Testis (tissue), 3 donors: ENCODE measurements around the gene SRGAP1. TPM values are rescaled to one million over a fixed set of nuclear protein-coding genes. Genes with fewer than 3 reads are reported as not detected.

Source experiments
- DNase-seq: peaks from one replicate; pipeline ENCODE4 v3.0.0-alpha.2; 2019
- H3K27ac ChIP-seq, 2 donors: fragments of 200-600 bp; sonication (generic); one replicate each; pipeline ENCODE4 v1.5.1; 2019
- H3K27me3 ChIP-seq: fragments of 200-600 bp; sonication (generic); one replicate; pipeline ENCODE4 v1.5.1; 2019
- H3K36me3 ChIP-seq: fragments of 200-600 bp; sonication (generic); one replicate; pipeline ENCODE4 v1.5.1; 2017; ENCODE audit warnings: low read depth; ENCODE audit errors: missing control alignments
- H3K4me1 ChIP-seq: fragments of 200-600 bp; sonication (generic); one replicate; pipeline ENCODE4 v1.5.1; 2019
- H3K4me3 ChIP-seq, 2 donors: fragments of 200-600 bp; sonication (generic); one replicate each; pipeline ENCODE4 v1.5.1; 2017 to 2019
- H3K9me3 ChIP-seq: fragments of 200-600 bp; sonication (generic); one replicate; pipeline ENCODE4 v1.5.1; 2017
- POLR2A ChIP-seq: fragments of 450-650 bp; IDR thresholded peaks from one replicate; pipeline ENCODE4 v1.6.1; 2017; ENCODE audit warnings: antibody characterized with exemption, mild to moderate bottlenecking, moderate library complexity
- WGBS, 2 donors: methylation state at CpG; one replicate each; pipeline ENCODE4 v1.1.5; 2018; 5-methylcytosine and 5-hydroxymethylcytosine counted together
- intact Hi-C: fragments of 100-400 bp; cut with DNase I; formaldehyde crosslinking; loops from one replicate; pipeline ENCODE4 v1.15.1; 2023; ENCODE audit warnings: low total_unique reads
- polyA plus RNA-seq: library from polyadenylated mRNA; stranded (reverse); fragments of 350-450 nt; fragmentation: Illumina TruSeq; extraction: RNeasy Lipid Tissue Mini Kit (QIAGEN cat#74804); gene quantifications from one replicate; pipeline ENCODE4 v1.2.3, GENCODE V29; 2014; ENCODE audit warnings: low read depth, low replicate concordance; ENCODE audit not compliant: insufficient read depth
- total RNA-seq, 2 donors: library from RNA; depleted of rRNA; stranded (reverse); fragments of >200 nt; gene quantifications; one replicate each; pipeline ENCODE4 v1.2.3, GENCODE V29; 2016
- TF ChIP-seq, protein P1 (sequence below), 3 experiments: fragments of 450-650 bp in 2 of 3; fragments of 200-600 bp in 1 of 3; sonication (generic) in 1 of 3; IDR thresholded peaks; one replicate each; pipeline ENCODE4 v1.5.1; 2016 to 2019; ENCODE audit warnings: antibody characterized with exemption in 3 of 3, mild to moderate bottlenecking in 2 of 3, moderate library complexity in 1 of 3

Gene SRGAP1
- total and polyA plus RNA-seq, 3 donors from 2014 or later = 9.4 to 47.2 (median 26.9) TPM

DNA sequence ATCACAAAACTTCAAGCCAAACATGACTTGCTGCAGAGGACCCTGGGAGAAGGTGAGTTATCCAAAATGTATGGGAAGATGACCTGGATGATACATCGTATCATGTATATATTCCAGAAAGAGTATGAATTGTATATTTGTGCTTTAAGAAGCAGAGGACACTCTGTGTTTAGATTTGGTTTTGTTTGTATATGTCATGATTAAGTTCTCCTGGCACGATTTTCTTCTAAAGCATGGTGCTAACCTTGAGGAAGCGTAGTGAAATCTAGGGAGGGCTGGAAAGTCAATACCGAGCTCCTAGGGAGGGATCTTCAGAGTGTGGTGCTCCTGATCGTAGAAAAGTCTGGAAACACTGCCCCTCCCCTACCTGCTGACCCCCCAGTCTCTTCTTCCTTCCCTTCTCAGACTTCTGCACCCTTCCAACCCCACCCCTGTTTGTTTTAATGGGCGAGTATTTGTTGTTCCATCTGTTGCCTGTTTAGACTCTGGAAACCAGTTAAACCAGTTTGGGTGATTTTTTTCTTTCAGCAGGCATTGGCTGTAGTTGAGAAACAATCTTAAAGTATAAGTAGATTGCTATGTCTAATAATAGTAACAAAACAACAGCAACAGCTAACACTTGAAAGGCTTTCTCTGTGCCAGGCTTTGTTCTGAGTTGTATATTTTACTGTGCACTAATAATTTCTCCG is 236.0 kb downstream of the SRGAP1 start:
- TF ChIP-seq, protein P1, sequence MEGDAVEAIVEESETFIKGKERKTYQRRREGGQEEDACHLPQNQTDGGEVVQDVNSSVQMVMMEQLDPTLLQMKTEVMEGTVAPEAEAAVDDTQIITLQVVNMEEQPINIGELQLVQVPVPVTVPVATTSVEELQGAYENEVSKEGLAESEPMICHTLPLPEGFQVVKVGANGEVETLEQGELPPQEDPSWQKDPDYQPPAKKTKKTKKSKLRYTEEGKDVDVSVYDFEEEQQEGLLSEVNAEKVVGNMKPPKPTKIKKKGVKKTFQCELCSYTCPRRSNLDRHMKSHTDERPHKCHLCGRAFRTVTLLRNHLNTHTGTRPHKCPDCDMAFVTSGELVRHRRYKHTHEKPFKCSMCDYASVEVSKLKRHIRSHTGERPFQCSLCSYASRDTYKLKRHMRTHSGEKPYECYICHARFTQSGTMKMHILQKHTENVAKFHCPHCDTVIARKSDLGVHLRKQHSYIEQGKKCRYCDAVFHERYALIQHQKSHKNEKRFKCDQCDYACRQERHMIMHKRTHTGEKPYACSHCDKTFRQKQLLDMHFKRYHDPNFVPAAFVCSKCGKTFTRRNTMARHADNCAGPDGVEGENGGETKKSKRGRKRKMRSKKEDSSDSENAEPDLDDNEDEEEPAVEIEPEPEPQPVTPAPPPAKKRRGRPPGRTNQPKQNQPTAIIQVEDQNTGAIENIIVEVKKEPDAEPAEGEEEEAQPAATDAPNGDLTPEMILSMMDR (IDR thresholded peaks at IDR 0.05) = no peak
- no peak for TF ChIP-seq POLR2A
- H3K4me3 ChIP-seq = no peak overlapping the region
- H3K4me1 ChIP-seq = peaks cover 5% of the 10 kb centered on the region
- no peaks in the 10 kb centered on the region for H3K27me3 ChIP-seq
- intact Hi-C loops = no loop called here
- no peaks in the 10 kb centered on the region for H3K9me3 ChIP-seq
- no peak for DNase-seq
- H3K27ac ChIP-seq = no peak overlapping the region
- H3K36me3 ChIP-seq = no peaks in the 10 kb centered on the region
- 64 to 65% methylated on average over 7 of the region's 7 CpGs for WGBS, 2 donors

DNA sequence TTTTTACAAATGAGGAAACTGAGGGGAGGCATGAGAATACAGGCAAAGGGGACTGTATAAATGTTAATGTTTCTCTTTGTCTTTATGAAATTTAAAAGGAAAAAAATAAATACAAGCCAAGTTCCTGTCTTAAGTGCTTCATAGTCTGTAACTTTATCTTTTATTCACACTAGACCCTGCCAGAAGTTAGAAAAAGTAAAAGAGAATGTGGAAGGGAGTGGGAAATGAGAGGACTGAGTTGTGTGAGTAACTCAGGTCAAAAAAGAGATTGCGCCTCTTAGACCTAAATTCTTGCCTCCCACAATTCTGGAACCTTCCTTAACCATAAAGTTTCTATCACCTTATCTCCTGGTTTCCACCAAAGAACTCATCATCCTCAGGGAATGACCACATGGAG is 236.5 kb downstream of the SRGAP1 start:
- no peak overlapping the region for H3K4me3 ChIP-seq
- TF ChIP-seq, protein P1 (IDR thresholded peaks at IDR 0.05) = no peak
- TF ChIP-seq POLR2A = no peak
- H3K27me3 ChIP-seq = no peaks in the 10 kb centered on the region
- H3K36me3 ChIP-seq = no peaks in the 10 kb centered on the region
- no peak for DNase-seq
- peaks cover 5% of the 10 kb centered on the region for H3K4me1 ChIP-seq
- WGBS, 2 donors = 77 to 82% methylated on average over 1 of the region's 1 CpG
- H3K27ac ChIP-seq = no peak overlapping the region
- H3K9me3 ChIP-seq = no peaks in the 10 kb centered on the region
- intact Hi-C loops = no loop called here

DNA sequence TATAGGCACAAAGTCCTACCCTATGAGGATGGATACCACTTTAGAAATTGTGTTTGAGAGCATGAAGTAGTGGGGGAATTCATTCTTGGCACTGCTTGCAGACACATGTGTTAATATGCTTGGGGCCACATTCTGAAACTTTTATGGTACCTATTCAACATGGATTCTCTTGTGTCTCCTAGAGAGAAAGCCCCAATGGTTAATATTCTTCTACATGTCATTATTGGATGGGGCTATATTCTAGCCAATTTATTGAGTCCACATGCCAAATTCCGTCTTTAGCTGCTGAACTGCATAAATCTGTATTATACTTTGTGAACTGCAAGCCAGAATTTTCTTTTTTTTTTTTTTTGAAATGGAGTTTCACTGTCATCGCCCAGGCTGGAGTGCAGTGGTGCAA is 237.6 kb downstream of the SRGAP1 start:
- peak overlapping the region in 1 of 2 donors; percentile 42 for H3K27ac ChIP-seq
- H3K9me3 ChIP-seq = no peaks in the 10 kb centered on the region
- H3K36me3 ChIP-seq = no peaks in the 10 kb centered on the region
- no peaks in the 10 kb centered on the region for H3K27me3 ChIP-seq
- intact Hi-C loops = no loop called here
- peaks cover 5% of the 10 kb centered on the region for H3K4me1 ChIP-seq
- TF ChIP-seq, protein P1 (IDR thresholded peaks at IDR 0.05) = no peak
- no peak for TF ChIP-seq POLR2A
- no peak for DNase-seq
- WGBS, 2 donors = 79 to 85% methylated on average over 2 of the region's 2 CpGs
- no peak overlapping the region for H3K4me3 ChIP-seq

DNA sequence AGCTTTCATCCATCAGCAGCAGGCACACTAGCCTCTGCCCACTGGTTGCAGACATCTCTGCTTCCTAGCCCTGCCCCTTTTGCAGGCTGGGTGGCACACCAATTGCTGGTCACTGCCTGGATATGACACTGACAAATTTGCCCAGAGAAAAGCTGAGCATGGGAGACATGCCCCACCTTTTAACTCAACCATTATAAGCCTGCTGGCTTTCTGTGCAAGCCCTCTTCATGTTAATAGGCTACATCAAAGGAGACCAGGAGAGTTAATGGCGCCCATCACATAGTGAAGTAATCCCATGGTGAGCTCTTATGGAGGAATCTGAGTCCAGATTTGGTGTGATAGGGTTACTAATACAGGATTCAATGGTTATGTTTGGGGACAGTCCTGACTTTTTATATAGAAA is 238.4 kb downstream of the SRGAP1 start:
- H3K4me3 ChIP-seq = no peak overlapping the region
- DNase-seq = no peak
- peak overlapping the region; percentile 34 to 42 for H3K27ac ChIP-seq
- intact Hi-C loops = no loop called here
- TF ChIP-seq, protein P1 (IDR thresholded peaks at IDR 0.05) = no peak
- TF ChIP-seq POLR2A = no peak
- peaks cover 9% of the 10 kb centered on the region for H3K4me1 ChIP-seq
- H3K27me3 ChIP-seq = no peaks in the 10 kb centered on the region
- H3K36me3 ChIP-seq = no peaks in the 10 kb centered on the region
- 75 to 93% methylated on average over 1 of the region's 1 CpG for WGBS, 2 donors
- H3K9me3 ChIP-seq = no peaks in the 10 kb centered on the region
